SK-N-SH (cell line): ENCODE data around the gene TFPI2. TPM values are rescaled to one million over a fixed set of nuclear protein-coding genes. Genes with fewer than 3 reads are reported as not detected.

Experiments used
- CTCF ChIA-PET: fragments of 300-600, 350-600 bp; formaldehyde crosslinking; extraction: SDS; loops from one replicate; lab custom pipeline; 2021; lab: Yijun Ruan, JAX
- POLR2A ChIA-PET: fragments of 350-600 bp; sonication (Branson Sonifier 250); formaldehyde crosslinking; extraction: SDS; loops from one replicate; lab custom pipeline; 2020; ENCODE audit warnings: antibody characterized with exemption, inconsistent platforms; lab: Yijun Ruan, JAX
- DNase-seq: peaks from one replicate; pipeline ENCODE4 v3.0.0; 2012
- H2AFZ ChIP-seq: fragments of 200-600 bp; sonication (generic); 2 replicates; pipeline ENCODE4 v1.8.1; 2016; ENCODE audit warnings: antibody characterized with exemption, mild to moderate bottlenecking, low read depth
- H3F3A ChIP-seq: fragments of 200-600 bp; sonication (generic); replicated peaks from 2 replicates; pipeline ENCODE3; 2016; ENCODE audit warnings: antibody characterized with exemption, mild to moderate bottlenecking; ENCODE audit not compliant: insufficient read depth
- H3K27ac ChIP-seq, 2 experiments: fragments of 200-500 bp in 1 of 2; fragments of 200-600 bp in 1 of 2; sonication (Bioruptor generic) in 1 of 2; sonication (generic), shearing (Covaris generic) in 1 of 2; 2 replicates each; pipeline versions ENCODE4 v1.5.1 to v1.6.1; 2014 to 2016; ENCODE audit warnings: low read depth in 2 of 2, inconsistent platforms in 1 of 2, low read length in 1 of 2, mild to moderate bottlenecking in 1 of 2, mixed read lengths in 1 of 2
- H3K27me3 ChIP-seq: fragments of 200-600 bp; sonication (generic), shearing (Covaris generic); 2 replicates; pipeline ENCODE4 v1.6.1; 2016; ENCODE audit warnings: mixed run types; ENCODE audit not compliant: insufficient read depth
- H3K36me3 ChIP-seq, 2 experiments: fragments of 200-500 bp in 1 of 2; fragments of 200-600 bp in 1 of 2; sonication (Bioruptor generic) in 1 of 2; sonication (generic) in 1 of 2; replicated peaks in 1 of 2; 2 replicates each; pipeline versions ENCODE3 to v1.5.1; 2014 to 2016; ENCODE audit warnings: low read length in 1 of 2, mild to moderate bottlenecking in 1 of 2; ENCODE audit not compliant: insufficient read depth in 2 of 2, control insufficient read depth in 1 of 2
- H3K4me1 ChIP-seq, 2 experiments: fragments of 200-500 bp in 1 of 2; fragments of 200-600 bp in 1 of 2; sonication (Bioruptor generic) in 1 of 2; sonication (generic), shearing (Covaris generic) in 1 of 2; 2 replicates each; pipeline versions ENCODE4 v1.5.1 to v1.6.1; 2014 to 2016; ENCODE audit warnings: low read depth in 1 of 2, low read length in 1 of 2, mixed run types in 1 of 2; ENCODE audit not compliant: insufficient read depth in 2 of 2, control insufficient read depth in 1 of 2
- H3K4me2 ChIP-seq: fragments of 200-600 bp; sonication (generic), shearing (Covaris generic); 2 replicates; pipeline ENCODE4 v1.6.1; 2017; ENCODE audit warnings: mixed run types
- H3K4me3 ChIP-seq, 2 experiments: fragments of 200-500 bp in 1 of 2; fragments of 200-600 bp in 1 of 2; sonication (Bioruptor generic) in 1 of 2; sonication (generic), shearing (Covaris generic) in 1 of 2; 2 replicates each; pipeline versions ENCODE4 v1.5.1 to v1.8.1; 2014 to 2016; ENCODE audit warnings: low read depth in 2 of 2, inconsistent platforms in 1 of 2, low read length in 1 of 2, mild to moderate bottlenecking in 1 of 2, mixed read lengths in 1 of 2, moderate library complexity in 1 of 2
- H3K79me2 ChIP-seq: fragments of 200-600 bp; sonication (generic); 2 replicates; pipeline ENCODE4 v1.8.1; 2017; ENCODE audit warnings: mild to moderate bottlenecking; ENCODE audit not compliant: insufficient read depth
- H3K9ac ChIP-seq: fragments of 200-600 bp; sonication (generic); 2 replicates; pipeline ENCODE4 v1.6.1; 2017; ENCODE audit warnings: mixed run types
- H3K9me2 ChIP-seq: fragments of 200-600 bp; sonication (generic); 2 replicates; pipeline ENCODE4 v1.6.1; 2017; ENCODE audit warnings: mixed run types
- H3K9me3 ChIP-seq: fragments of 200-600 bp; sonication (generic); 2 replicates; pipeline ENCODE4 v1.6.1; 2017; ENCODE audit warnings: mixed run types, mild to moderate bottlenecking, moderate library complexity
- H4K20me1 ChIP-seq: fragments of 200-600 bp; sonication (generic); 2 replicates; pipeline ENCODE4 v1.6.1; 2017; ENCODE audit warnings: mild to moderate bottlenecking, mixed run types; ENCODE audit not compliant: insufficient read depth
- CTCF ChIP-seq: fragments of 200-600 bp; sonication (generic); IDR thresholded peaks from 2 replicates; pipeline ENCODE4 v1.6.1; 2017; ENCODE audit warnings: antibody characterized with exemption, mild to moderate bottlenecking, moderate library complexity
- EP300 ChIP-seq, 2 experiments: IDR thresholded peaks; 2 replicates each; pipeline versions ENCODE4 v1.4.0 to v1.6.1; 2012; ENCODE audit warnings: borderline replicate concordance in 1 of 2, low read depth in 1 of 2, low read length in 1 of 2
- FOXM1 ChIP-seq: IDR thresholded peaks from 2 replicates; pipeline ENCODE4 v1.4.0; 2012; ENCODE audit warnings: low read depth, mild to moderate bottlenecking
- JUND ChIP-seq: IDR thresholded peaks from 2 replicates; pipeline ENCODE4 v1.4.0; 2012
- MAX ChIP-seq: IDR thresholded peaks from 2 replicates; pipeline ENCODE4 v1.4.0; 2012; ENCODE audit warnings: low read depth
- MEF2A ChIP-seq: IDR thresholded peaks from 2 replicates; pipeline ENCODE4 v1.4.0; 2012; ENCODE audit warnings: low read depth, borderline replicate concordance
- RFX5 ChIP-seq: IDR thresholded peaks from 2 replicates; pipeline ENCODE4 v1.6.1; 2012; ENCODE audit warnings: mild to moderate bottlenecking, improper control_type of control experiment, low read length
- RXRA ChIP-seq: IDR thresholded peaks from 2 replicates; pipeline ENCODE4 v1.4.0; 2012; ENCODE audit warnings: low read depth, mild to moderate bottlenecking, borderline replicate concordance
- TAF1 ChIP-seq: IDR thresholded peaks from 2 replicates; pipeline ENCODE4 v1.6.1; 2012; ENCODE audit warnings: low read depth, mild to moderate bottlenecking, low read length, moderate library complexity, borderline replicate concordance
- TCF12 ChIP-seq: IDR thresholded peaks from 2 replicates; pipeline ENCODE4 v1.4.0; 2012
- USF1 ChIP-seq: IDR thresholded peaks from 2 replicates; pipeline ENCODE4 v1.4.0; 2012; ENCODE audit warnings: low read depth, borderline replicate concordance
- USF2 ChIP-seq: fragments of 150-350 bp; IDR thresholded peaks from 2 replicates; pipeline ENCODE4 v1.6.1; 2017; ENCODE audit warnings: antibody characterized with exemption, low read length, low read depth, borderline replicate concordance
- ZBTB33 ChIP-seq: IDR thresholded peaks from 2 replicates; pipeline ENCODE4 v1.4.0; 2012; ENCODE audit warnings: low read depth, borderline replicate concordance
- WGBS: methylation state at CpG from one replicate; pipeline ENCODE4 v1.1.6; 2017; ENCODE audit warnings: low lambda C conversion rate; 5-methylcytosine and 5-hydroxymethylcytosine counted together
- polyA plus RNA-seq, 3 experiments: library from polyadenylated mRNA; depleted of rRNA; stranded (reverse); fragments of >200 nt; gene quantifications; 2 replicates each; pipeline ENCODE4 v1.2.3, GENCODE V29; 2012

The TFPI2 gene
- polyA plus RNA-seq, 1 of the 3 experiments (the other 2 are of a cell fraction) = 17.7 TPM

- DNase-seq = no peak
- Histone ChIP-seq H3F3A (peaks cover 3% of the 10 kb centered on the region), H3K4me2 (no peak overlapping the region), H3K9me3 (no peaks in the 10 kb centered on the region), H3K9ac (no peak overlapping the region), H4K20me1 (no peaks in the 10 kb centered on the region), H2AFZ (no peak overlapping the region), H3K79me2 (no peaks in the 10 kb centered on the region), H3K27me3 (no peaks in the 10 kb centered on the region), H3K36me3 (no peaks in the 10 kb centered on the region), H3K27ac (no peak overlapping the region), H3K9me2 (no peaks in the 10 kb centered on the region), H3K4me3 (no peak overlapping the region), H3K4me1 (peaks cover 0 to 3% of the 10 kb centered on the region in 2 experiments; a peak in 2 of 4 replicates)
- POLR2A ChIA-PET = no interaction called here
- 78% methylated on average over 2 of the region's 2 CpGs for WGBS
- TF ChIP-seq EP300 (IDR thresholded peaks at IDR 0.05; ENCODE audit: borderline replicate concordance in 1 of 2, low read depth in 1 of 2, low read length in 1 of 2) = no peak
- no peak for TF ChIP-seq TAF1
- no peak for TF ChIP-seq ZBTB33
- CTCF ChIA-PET = interaction anchor here (0.9 kb wide), 1 partner anchor 15 kb away, joined by 3 read pairs; no protein-coding TSS in a partner anchor
Observed at GRCh38 chr7:93935102-93935501, 44.5 kb upstream of the TFPI2 start.

- H3K4me1 ChIP-seq = peaks cover 0 to 3% of the 10 kb centered on the region in 2 experiments; a peak in 2 of 4 replicates
- no peaks in the 10 kb centered on the region for H4K20me1 ChIP-seq
- H3F3A ChIP-seq = peaks cover 4% of the 10 kb centered on the region
- no peaks in the 10 kb centered on the region for H3K9me3 ChIP-seq
- H3K27ac ChIP-seq = no peak overlapping the region
- WGBS = 92% methylated on average over 3 of the region's 3 CpGs
- H3K36me3 ChIP-seq = no peaks in the 10 kb centered on the region
- no peak for DNase-seq
- CTCF ChIA-PET = interaction anchor here (0.7 kb wide), 1 partner anchor 154 kb away, joined by 3 read pairs; no protein-coding TSS in a partner anchor
- H3K79me2 ChIP-seq = no peaks in the 10 kb centered on the region
- H2AFZ ChIP-seq = no peak overlapping the region
- no peak for TF ChIP-seq MEF2A
- no peak for TF ChIP-seq CTCF
- TF ChIP-seq, all 33 proteins: peak for 0
- POLR2A ChIA-PET = no interaction called here
- H3K27me3 ChIP-seq = no peaks in the 10 kb centered on the region
- no peak overlapping the region for H3K9ac ChIP-seq
- no peak overlapping the region for H3K4me2 ChIP-seq
- H3K4me3 ChIP-seq = no peak overlapping the region
- H3K9me2 ChIP-seq = no peaks in the 10 kb centered on the region
Observed at GRCh38 chr7:93933156-93933555, 42.6 kb upstream of the TFPI2 start.

GRCh38 chr7:93931655-93932054 lies 41.1 kb upstream of the TFPI2 start:
- H3K9me3 ChIP-seq = no peaks in the 10 kb centered on the region
- H3K27ac ChIP-seq = no peak overlapping the region
- H2AFZ ChIP-seq = no peak overlapping the region
- H3K79me2 ChIP-seq = no peaks in the 10 kb centered on the region
- H3K4me1 ChIP-seq = peaks cover 0 to 5% of the 10 kb centered on the region in 2 experiments; a peak in 2 of 4 replicates
- WGBS = 89% methylated on average over 3 of the region's 3 CpGs
- H3K9ac ChIP-seq = no peak overlapping the region
- H3K9me2 ChIP-seq = no peaks in the 10 kb centered on the region
- no peaks in the 10 kb centered on the region for H4K20me1 ChIP-seq
- H3K4me3 ChIP-seq = no peak overlapping the region
- POLR2A ChIA-PET = interaction anchor here (0.9 kb wide), 1 partner anchor 10 kb away, joined by 4 read pairs; no protein-coding TSS in a partner anchor
- H3K36me3 ChIP-seq = peaks cover 1 to 12% of the 10 kb centered on the region in 2 experiments
- H3F3A ChIP-seq = peaks cover 4% of the 10 kb centered on the region
- CTCF ChIA-PET = interaction anchor here (0.6 to 1.2 kb wide), 4 partner anchors 10 to 279 kb away, joined by 3 read pairs; no protein-coding TSS in a partner anchor
- DNase-seq = no peak
- no peaks in the 10 kb centered on the region for H3K27me3 ChIP-seq
- H3K4me2 ChIP-seq = no peak overlapping the region
- TF ChIP-seq RXRA = no peak
- TF ChIP-seq USF2 = no peak
- TF ChIP-seq RFX5 = no peak
- no peak for TF ChIP-seq TCF12
- no peak for TF ChIP-seq USF1
- TF ChIP-seq FOXM1 = no peak
- TF ChIP-seq MAX = no peak
- no peak for TF ChIP-seq CTCF
- no peak for TF ChIP-seq JUND
